MM.1S (cell line): Measurements from ENCODE around the gene SEMA3C.

ENCODE experiments used
- CTCF ChIP-seq: fragments of 300-600 bp; sonication (generic); IDR thresholded peaks from 2 replicates; pipeline ENCODE4 v1.5.1; 2016; ENCODE audit warnings: antibody characterized with exemption, low read length, mixed read lengths
- EZH2 ChIP-seq: fragments of 300-600 bp; sonication (generic); optimal IDR thresholded peaks from 2 replicates; pipeline ENCODE3; 2017; ENCODE audit warnings: low read depth, mild to moderate bottlenecking, antibody characterized with exemption, low read length, mixed read lengths

- TF ChIP-seq CTCF (no peak), EZH2 (no peak)
These were observed 86.8 kb downstream of the SEMA3C start for GRCh38 chr7:80832006-80832405.
